Stimulated activated CD8-positive, alpha-beta memory T cell treated with anti-CD3 and anti-CD28 coated beads, Interleukin-15, amount 100 ng/mL, for 4 hours (primary cell): ENCODE data around the gene NBL1.
"Not testable (repeated sequence)": the region's sequence is repeated elsewhere in the genome, so short reads cannot be mapped to it uniquely, and the experiment has no call there.

ENCODE experiments used
- DNase-seq, 2 donors: peaks; one replicate each; pipeline ENCODE4 v3.0.0-alpha.2; 2020; ENCODE audit warnings: low read depth in 2 of 2

NBL1 gene

GRCh38 chr1:19621274-19621950 lies 22.7 kb upstream of the NBL1 start:
- no peak for DNase-seq

GRCh38 chr1:19622204-19622603 lies 21.9 kb upstream of the NBL1 start:
- no peak for DNase-seq

GRCh38 chr1:19623523-19623922 lies 20.6 kb upstream of the NBL1 start:
- DNase-seq: no peak

- DNase-seq: no peak
Observed at GRCh38 chr1:19625291-19625937, 18.7 kb upstream of the NBL1 start.

- DNase-seq: no peak
Observed at GRCh38 chr1:19628879-19629278, 15.2 kb upstream of the NBL1 start.

GRCh38 chr1:19629357-19629756 lies 14.8 kb upstream of the NBL1 start:
- no peak for DNase-seq

- not testable (repeated sequence) for DNase-seq
Observed at GRCh38 chr1:19630192-19630591, 13.9 kb upstream of the NBL1 start.

GRCh38 chr1:19630720-19631395 lies 13.3 kb upstream of the NBL1 start:
- DNase-seq: no peak

- DNase-seq: no peak
Observed at GRCh38 chr1:19632211-19632610, 11.9 kb upstream of the NBL1 start.

- DNase-seq: no peak
Observed at GRCh38 chr1:19633106-19633505, 11.0 kb upstream of the NBL1 start.

GRCh38 chr1:19635064-19635463 lies 9.0 kb upstream of the NBL1 start:
- DNase-seq: not testable (repeated sequence)

- DNase-seq: no peak
Observed at GRCh38 chr1:19635646-19636045, 8.5 kb upstream of the NBL1 start.

- no peak for DNase-seq
Observed at GRCh38 chr1:19636065-19636464, 8.0 kb upstream of the NBL1 start.

- not testable (repeated sequence) for DNase-seq
Observed at GRCh38 chr1:19636749-19637148, 7.4 kb upstream of the NBL1 start.

GRCh38 chr1:19637606-19638005 lies 6.5 kb upstream of the NBL1 start:
- DNase-seq: no peak

- not testable (repeated sequence) for DNase-seq
Observed at GRCh38 chr1:19639228-19639627, 4.9 kb upstream of the NBL1 start.

GRCh38 chr1:19639999-19640362 lies 4.1 kb upstream of the NBL1 start:
- DNase-seq: no peak

- no peak for DNase-seq
Observed at GRCh38 chr1:19640363-19641316, 3.5 kb upstream of the NBL1 start.

- no peak for DNase-seq
Observed at GRCh38 chr1:19643121-19643520, 990 bp upstream of the NBL1 start.

GRCh38 chr1:19644395-19644680 lies 227 bp downstream of the NBL1 start:
- DNase-seq: no peak

GRCh38 chr1:19644681-19645410 lies 735 bp downstream of the NBL1 start:
- no peak for DNase-seq
